Prostate gland (tissue), 2 donors: ENCODE measurements around the gene DSTYK.

Experiments
- CTCF ChIP-seq, 4 experiments: fragments of 200-600 bp in 2 of 4; fragments of 450-650 bp in 2 of 4; sonication (generic) in 2 of 4; IDR thresholded peaks; 1 replicate in 3 of 4; 2 replicates in 1 of 4; pipeline ENCODE4 v1.5.1; 2016 to 2019; ENCODE audit warnings: antibody characterized with exemption in 4 of 4, mild to moderate bottlenecking in 2 of 4, moderate library complexity in 2 of 4
- POLR2A ChIP-seq: fragments of 450-650 bp; IDR thresholded peaks from one replicate; pipeline ENCODE4 v1.6.1; 2016; ENCODE audit warnings: antibody characterized with exemption, mild to moderate bottlenecking
- POLR2AphosphoS5 ChIP-seq: sonication (generic); formaldehyde crosslinking; IDR thresholded peaks from one replicate; pipeline ENCODE4 v1.6.1; 2017; ENCODE audit warnings: antibody characterized with exemption

- no peak for TF ChIP-seq CTCF (IDR thresholded peaks at IDR 0.05)
- no peak for TF ChIP-seq POLR2AphosphoS5
- no peak for TF ChIP-seq POLR2A
These were observed 116.1 kb downstream of the DSTYK start for GRCh38 chr1:205095422-205095821.
